ENCODE results near the gene EML5. TPM values are rescaled to one million over a fixed set of nuclear protein-coding genes. Genes with fewer than 3 reads are reported as not detected.

The EML5 gene
- total and polyA plus RNA-seq, 7 donors, result under 0.01 to 6.1 (median 2.5) TPM

DNA sequence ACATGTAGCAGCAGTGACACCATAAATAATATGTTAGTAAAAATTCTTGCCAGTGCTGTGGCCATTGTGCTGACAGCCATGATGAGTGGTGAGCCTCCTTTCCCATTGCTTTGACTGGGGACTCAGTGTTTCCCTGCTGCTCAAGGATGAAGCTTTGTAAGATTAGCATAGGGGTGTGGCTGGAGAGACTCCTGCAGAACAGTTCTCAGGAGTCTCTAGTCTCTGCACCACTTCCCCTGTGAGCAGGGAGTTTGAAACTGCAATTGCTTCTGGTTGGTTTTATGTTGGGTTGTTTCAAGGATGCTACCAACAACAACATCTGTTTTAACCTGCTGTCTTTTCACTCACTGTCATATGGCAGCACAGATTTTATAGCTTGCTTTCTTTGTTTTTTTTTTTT, 188.5 kb downstream of the EML5 start:
- H3K4me1 ChIP-seq, result no peaks in the 10 kb centered on the region
- DNase-seq, result no peak
- H3K9me3 ChIP-seq, result no peaks in the 10 kb centered on the region
- TF ChIP-seq, protein P1, sequence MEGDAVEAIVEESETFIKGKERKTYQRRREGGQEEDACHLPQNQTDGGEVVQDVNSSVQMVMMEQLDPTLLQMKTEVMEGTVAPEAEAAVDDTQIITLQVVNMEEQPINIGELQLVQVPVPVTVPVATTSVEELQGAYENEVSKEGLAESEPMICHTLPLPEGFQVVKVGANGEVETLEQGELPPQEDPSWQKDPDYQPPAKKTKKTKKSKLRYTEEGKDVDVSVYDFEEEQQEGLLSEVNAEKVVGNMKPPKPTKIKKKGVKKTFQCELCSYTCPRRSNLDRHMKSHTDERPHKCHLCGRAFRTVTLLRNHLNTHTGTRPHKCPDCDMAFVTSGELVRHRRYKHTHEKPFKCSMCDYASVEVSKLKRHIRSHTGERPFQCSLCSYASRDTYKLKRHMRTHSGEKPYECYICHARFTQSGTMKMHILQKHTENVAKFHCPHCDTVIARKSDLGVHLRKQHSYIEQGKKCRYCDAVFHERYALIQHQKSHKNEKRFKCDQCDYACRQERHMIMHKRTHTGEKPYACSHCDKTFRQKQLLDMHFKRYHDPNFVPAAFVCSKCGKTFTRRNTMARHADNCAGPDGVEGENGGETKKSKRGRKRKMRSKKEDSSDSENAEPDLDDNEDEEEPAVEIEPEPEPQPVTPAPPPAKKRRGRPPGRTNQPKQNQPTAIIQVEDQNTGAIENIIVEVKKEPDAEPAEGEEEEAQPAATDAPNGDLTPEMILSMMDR (IDR thresholded peaks at IDR 0.05), result no peak
- TF ChIP-seq POLR2A (IDR thresholded peaks at IDR 0.05) (no peak), EP300 (IDR thresholded peaks at IDR 0.05) (no peak), POLR2AphosphoS5 (IDR thresholded peaks at IDR 0.05) (no peak)
- intact Hi-C loops (cut with DNase I), result no loop called here
- no peak overlapping the region for H3K4me3 ChIP-seq
- H3K36me3 ChIP-seq, result peaks cover 17 to 100% (median 52%) of the 10 kb centered on the region in 4 donors
- H3K27me3 ChIP-seq, result no peaks in the 10 kb centered on the region
- no peak overlapping the region for H3K27ac ChIP-seq

DNA sequence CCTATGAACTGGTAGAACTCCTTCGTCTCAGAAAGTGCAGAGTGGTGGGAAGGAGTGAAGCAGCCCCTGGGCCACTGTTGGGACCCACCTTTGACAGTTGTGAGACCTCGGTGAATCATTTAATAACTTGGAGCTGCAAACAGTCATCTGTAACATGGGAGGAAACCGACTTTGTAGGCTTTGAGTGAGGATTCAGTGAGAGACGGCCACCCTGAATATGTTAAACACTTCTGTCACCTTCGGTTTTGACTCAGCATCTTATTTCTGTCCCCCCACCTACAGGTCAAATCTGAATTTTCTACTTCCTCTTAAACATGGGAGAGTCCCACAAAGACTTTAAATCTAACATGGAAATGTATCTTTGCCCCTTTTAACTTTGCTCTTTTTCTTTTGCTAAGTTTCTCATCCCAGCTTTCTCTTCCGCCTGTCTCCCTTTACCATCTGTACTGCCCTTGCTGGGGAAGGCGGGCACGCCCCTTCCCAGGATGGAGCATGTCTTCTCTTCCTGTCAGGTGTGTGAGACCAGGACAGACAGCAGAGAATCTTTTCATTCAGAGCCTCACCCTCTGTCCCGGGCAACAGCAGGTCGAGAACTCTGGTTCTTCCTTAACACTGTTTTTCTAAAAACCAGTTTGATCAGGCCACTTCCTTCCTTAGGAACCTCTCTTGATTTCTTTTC, 192.9 kb downstream of the EML5 start:
- intact Hi-C loops (cut with DNase I), result no loop called here
- H3K36me3 ChIP-seq, result peaks cover 20 to 98% (median 54%) of the 10 kb centered on the region in 4 donors
- DNase-seq, result no peak
- no peaks in the 10 kb centered on the region for H3K9me3 ChIP-seq
- no peak overlapping the region for H3K27ac ChIP-seq
- no peaks in the 10 kb centered on the region for H3K27me3 ChIP-seq
- H3K4me3 ChIP-seq, result no peak overlapping the region
- no peaks in the 10 kb centered on the region for H3K4me1 ChIP-seq
- TF ChIP-seq EP300 (IDR thresholded peaks at IDR 0.05) (no peak), POLR2A (IDR thresholded peaks at IDR 0.05) (no peak), POLR2AphosphoS5 (IDR thresholded peaks at IDR 0.05) (no peak)
- TF ChIP-seq, protein P1 (IDR thresholded peaks at IDR 0.05), result no peak
- WGBS, 2 donors, result 68 to 79% methylated on average over 10 of the region's 10 CpGs

DNA sequence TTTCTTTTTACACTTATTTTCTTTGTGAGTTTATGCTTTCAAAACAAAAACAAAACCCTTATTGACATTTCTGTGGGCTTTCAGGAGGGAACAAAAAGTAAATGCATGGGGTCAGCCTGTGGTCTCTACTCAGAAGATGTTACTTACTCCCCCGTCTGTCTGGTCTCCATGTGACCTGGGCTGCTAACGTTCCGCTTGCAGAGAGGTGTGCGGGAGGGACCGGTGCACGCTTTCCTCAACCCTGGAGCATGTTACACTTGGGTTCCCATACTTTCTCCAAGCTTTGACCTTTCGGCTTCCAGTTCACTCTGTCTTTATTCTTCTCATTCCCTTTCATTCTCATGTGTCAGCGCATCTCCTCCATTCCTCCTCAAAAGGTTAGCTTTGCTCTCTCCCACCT, 193.4 kb downstream of the EML5 start:
- peaks cover 20 to 98% (median 54%) of the 10 kb centered on the region in 4 donors for H3K36me3 ChIP-seq
- intact Hi-C loops (cut with DNase I), result no loop called here
- H3K9me3 ChIP-seq, result no peaks in the 10 kb centered on the region
- no peaks in the 10 kb centered on the region for H3K27me3 ChIP-seq
- no peaks in the 10 kb centered on the region for H3K4me1 ChIP-seq
- no peak overlapping the region for H3K4me3 ChIP-seq
- no peak for DNase-seq
- no peak overlapping the region for H3K27ac ChIP-seq
- 86 to 93% methylated on average over 8 of the region's 8 CpGs for WGBS, 2 donors
- TF ChIP-seq POLR2AphosphoS5 (IDR thresholded peaks at IDR 0.05), result no peak
- TF ChIP-seq, protein P1 (IDR thresholded peaks at IDR 0.05), result no peak
- TF ChIP-seq POLR2A (IDR thresholded peaks at IDR 0.05), result no peak
- no peak for TF ChIP-seq EP300 (IDR thresholded peaks at IDR 0.05)

DNA sequence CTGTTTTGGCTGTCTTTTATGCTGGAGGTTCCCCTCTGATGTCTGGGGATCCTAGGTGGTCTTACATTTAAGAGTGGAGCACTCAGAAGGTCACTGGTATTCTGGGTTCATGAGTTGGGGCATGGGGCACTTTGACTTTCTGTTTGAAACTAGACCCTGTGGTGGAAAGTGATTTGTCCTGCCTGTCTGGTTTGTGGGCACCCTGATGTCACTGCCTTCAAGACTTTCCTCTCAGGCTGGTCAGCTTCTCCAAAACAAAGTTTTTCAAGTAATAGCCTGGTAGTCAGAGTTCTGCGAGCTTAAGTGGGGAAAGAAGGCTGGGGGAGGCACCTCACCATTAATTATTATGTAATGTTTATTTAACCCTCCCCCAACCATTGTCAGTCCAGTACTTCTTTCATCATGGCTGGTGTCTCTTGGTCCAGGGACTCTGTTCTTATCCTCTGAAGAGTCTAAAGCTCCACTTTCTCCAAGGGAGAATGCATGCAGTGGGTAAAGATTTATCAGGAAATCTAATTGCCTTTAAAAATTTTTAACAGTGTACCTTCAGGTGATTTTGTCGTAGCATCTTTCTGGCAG, 194.6 kb downstream of the EML5 start:
- intact Hi-C loops (cut with DNase I), result no loop called here
- WGBS, 2 donors, result 80 to 84% methylated on average over 2 of the region's 2 CpGs

More for the DNA sequence above, 194.6 kb downstream of the EML5 start:
- Histone ChIP-seq H3K4me1 (no peaks in the 10 kb centered on the region), H3K27ac (no peak overlapping the region), H3K27me3 (no peaks in the 10 kb centered on the region), H3K9me3 (no peaks in the 10 kb centered on the region), H3K4me3 (no peak overlapping the region), H3K36me3 (peaks cover 19 to 97% (median 50%) of the 10 kb centered on the region in 4 donors)
- TF ChIP-seq, protein P1 (IDR thresholded peaks at IDR 0.05), result no peak
- TF ChIP-seq POLR2A (IDR thresholded peaks at IDR 0.05) (no peak), EP300 (IDR thresholded peaks at IDR 0.05) (no peak), POLR2AphosphoS5 (IDR thresholded peaks at IDR 0.05) (no peak)
- no peak for DNase-seq

Data from sigmoid colon (tissue), 7 donors.